Smooth muscle cell (in vitro differentiated cells): ENCODE results near the gene RAB36. TPM values are rescaled to one million over a fixed set of nuclear protein-coding genes. Genes with fewer than 3 reads are reported as not detected.

Experiments
- DNase-seq: peaks from one replicate; lab custom pipeline; 2025; ENCODE audit not compliant: unreplicated experiment; lab: John Stamatoyannopoulos, UW
- H2AFZ ChIP-seq: fragments of 200-600 bp; sonication (generic); 2 replicates; pipeline ENCODE4 v1.6.0; 2016; ENCODE audit warnings: antibody characterized with exemption, low read depth, mild to moderate bottlenecking
- H3F3A ChIP-seq: fragments of 200-600 bp; sonication (generic); 2 replicates; pipeline ENCODE4 v1.6.0; 2017; ENCODE audit warnings: antibody characterized with exemption, low read depth
- H3K27ac ChIP-seq: fragments of 200-600 bp; sonication (generic); 2 replicates; pipeline ENCODE4 v1.5.1; 2016; ENCODE audit warnings: low read depth, mild to moderate bottlenecking
- H3K27me3 ChIP-seq: fragments of 200-600 bp; sonication (generic); 2 replicates; pipeline ENCODE4 v1.6.1; 2016; ENCODE audit warnings: low read depth, mild to moderate bottlenecking
- H3K36me3 ChIP-seq: fragments of 200-600 bp; sonication (generic); 2 replicates; pipeline ENCODE4 v1.5.1; 2016; ENCODE audit warnings: low read depth
- H3K4me1 ChIP-seq: fragments of 200-600 bp; sonication (generic); 2 replicates; pipeline ENCODE4 v1.5.1; 2016; ENCODE audit warnings: low read depth
- H3K4me2 ChIP-seq: fragments of 200-600 bp; sonication (generic); 2 replicates; pipeline ENCODE4 v1.6.0; 2016; ENCODE audit warnings: mild to moderate bottlenecking
- H3K4me3 ChIP-seq: fragments of 200-600 bp; sonication (generic); 2 replicates; pipeline ENCODE4 v1.5.1; 2016; ENCODE audit warnings: mild to moderate bottlenecking
- H3K79me2 ChIP-seq: fragments of 200-600 bp; sonication (generic); 2 replicates; pipeline ENCODE4 v1.6.0; 2016; ENCODE audit warnings: low read depth, mild to moderate bottlenecking
- H3K9ac ChIP-seq: fragments of 200-600 bp; sonication (generic); 2 replicates; pipeline ENCODE4 v1.6.0; 2016; ENCODE audit warnings: low read depth
- H3K9me3 ChIP-seq: fragments of 200-600 bp; sonication (generic); replicated peaks from 2 replicates; pipeline ENCODE4 v1.5.1; 2016; ENCODE audit warnings: low read depth
- H4K20me1 ChIP-seq: fragments of 200-600 bp; sonication (generic); 2 replicates; pipeline ENCODE4 v1.6.0; 2016; ENCODE audit warnings: low read depth
- WGBS: methylation state at CpG from one replicate; pipeline ENCODE4 v1.1.7; 2016; ENCODE audit warnings: low lambda C conversion rate; 5-methylcytosine and 5-hydroxymethylcytosine counted together
- polyA plus RNA-seq: library from polyadenylated mRNA; unstranded; fragments of >200 nt; fragmentation: Nextera tagmentation; extraction: Ambion mirVana; gene quantifications from 2 replicates; pipeline ENCODE4 v1.2.1, GENCODE V29; 2016
- total RNA-seq: library from RNA; depleted of rRNA; stranded (reverse); fragments of >200 nt; gene quantifications from 2 replicates; pipeline ENCODE4 v1.2.3, GENCODE V29; 2014
- TF ChIP-seq, protein P1 (sequence below): fragments of 200-600 bp; sonication (generic); IDR thresholded peaks from 2 replicates; pipeline ENCODE4 v1.5.1; 2017; ENCODE audit warnings: borderline replicate concordance, mild to moderate bottlenecking, antibody characterized with exemption; ENCODE audit not compliant: insufficient read depth, poor library complexity, severe bottlenecking

The RAB36 gene
- total and polyA plus RNA-seq, 2 experiments from 2014 or later, result 1.9 to 2.0 TPM

DNA sequence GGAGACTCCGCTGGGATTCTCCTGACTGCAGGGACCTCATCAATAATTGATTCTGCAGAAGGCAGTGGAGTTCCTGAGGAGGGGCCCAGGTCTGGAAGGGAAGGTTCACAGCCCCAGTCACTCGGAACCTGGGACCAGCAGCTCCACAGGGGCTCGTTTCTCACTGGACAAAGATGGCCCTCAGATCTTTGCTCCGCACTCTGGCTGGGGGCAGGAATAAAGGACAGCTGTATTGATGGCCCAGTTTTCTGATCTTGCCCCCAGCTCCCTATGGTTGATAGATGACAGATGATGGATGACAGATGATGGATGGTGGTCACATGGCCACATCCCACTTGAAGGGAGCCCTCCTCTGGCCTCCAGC lies 23.7 kb downstream of the RAB36 start:
- H2AFZ ChIP-seq, result no peak overlapping the region
- no peak overlapping the region for H3K4me3 ChIP-seq
- no peaks in the 10 kb centered on the region for H3K36me3 ChIP-seq
- H3F3A ChIP-seq, result no peaks in the 10 kb centered on the region
- H3K4me2 ChIP-seq, result no peak overlapping the region
- H3K79me2 ChIP-seq, result no peaks in the 10 kb centered on the region
- no peak overlapping the region for H3K9ac ChIP-seq
- no peaks in the 10 kb centered on the region for H3K9me3 ChIP-seq
- H3K27ac ChIP-seq, result no peak overlapping the region
- peaks cover 6% of the 10 kb centered on the region for H3K4me1 ChIP-seq
- DNase-seq, result no peak
- TF ChIP-seq, protein P1, sequence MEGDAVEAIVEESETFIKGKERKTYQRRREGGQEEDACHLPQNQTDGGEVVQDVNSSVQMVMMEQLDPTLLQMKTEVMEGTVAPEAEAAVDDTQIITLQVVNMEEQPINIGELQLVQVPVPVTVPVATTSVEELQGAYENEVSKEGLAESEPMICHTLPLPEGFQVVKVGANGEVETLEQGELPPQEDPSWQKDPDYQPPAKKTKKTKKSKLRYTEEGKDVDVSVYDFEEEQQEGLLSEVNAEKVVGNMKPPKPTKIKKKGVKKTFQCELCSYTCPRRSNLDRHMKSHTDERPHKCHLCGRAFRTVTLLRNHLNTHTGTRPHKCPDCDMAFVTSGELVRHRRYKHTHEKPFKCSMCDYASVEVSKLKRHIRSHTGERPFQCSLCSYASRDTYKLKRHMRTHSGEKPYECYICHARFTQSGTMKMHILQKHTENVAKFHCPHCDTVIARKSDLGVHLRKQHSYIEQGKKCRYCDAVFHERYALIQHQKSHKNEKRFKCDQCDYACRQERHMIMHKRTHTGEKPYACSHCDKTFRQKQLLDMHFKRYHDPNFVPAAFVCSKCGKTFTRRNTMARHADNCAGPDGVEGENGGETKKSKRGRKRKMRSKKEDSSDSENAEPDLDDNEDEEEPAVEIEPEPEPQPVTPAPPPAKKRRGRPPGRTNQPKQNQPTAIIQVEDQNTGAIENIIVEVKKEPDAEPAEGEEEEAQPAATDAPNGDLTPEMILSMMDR, result no peak
- WGBS, result 92% methylated on average over 4 of the region's 4 CpGs
- H3K27me3 ChIP-seq, result no peaks in the 10 kb centered on the region
- H4K20me1 ChIP-seq, result no peaks in the 10 kb centered on the region

DNA sequence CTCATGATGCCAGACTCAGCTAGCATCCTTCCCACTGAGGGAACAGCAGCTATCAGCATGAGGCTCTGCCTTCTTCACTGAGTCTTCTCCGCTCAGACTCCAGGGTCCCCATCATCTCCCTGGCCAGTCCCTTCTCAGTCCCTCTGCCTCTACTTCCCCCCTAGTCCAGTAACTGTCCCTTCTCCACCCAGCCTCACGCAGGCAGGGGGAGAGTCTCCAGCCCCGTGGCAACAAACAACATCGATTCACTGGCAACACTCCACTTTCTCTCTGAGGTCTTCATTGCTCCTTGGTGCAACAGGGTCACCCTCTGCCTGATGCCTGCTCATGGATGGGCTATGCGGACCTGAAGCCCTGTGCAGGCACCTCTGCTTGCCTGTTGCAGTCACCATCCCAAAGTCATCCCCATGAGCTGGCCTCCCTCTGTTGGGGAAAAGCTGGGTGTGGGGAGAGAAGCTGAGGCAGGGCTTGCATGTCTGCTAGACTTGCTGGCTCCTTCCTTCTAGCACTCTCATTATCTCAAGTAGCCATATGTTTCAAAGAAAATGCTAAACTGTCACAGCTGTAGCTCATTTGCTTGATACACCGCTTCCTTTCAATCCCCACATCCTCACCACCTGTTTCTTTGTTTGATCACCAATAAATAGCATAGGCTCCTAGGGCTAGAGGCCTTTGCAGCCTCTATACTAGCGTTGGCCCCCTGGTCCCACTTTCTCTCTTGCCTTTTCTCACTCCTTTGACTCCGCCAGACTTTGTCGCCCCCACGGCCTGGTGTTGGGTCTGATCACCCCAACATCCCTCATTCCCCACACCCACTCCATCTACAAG lies 30.8 kb downstream of the RAB36 start:
- no peak overlapping the region for H2AFZ ChIP-seq
- DNase-seq, result no peak
- H3K27me3 ChIP-seq, result no peaks in the 10 kb centered on the region
- H4K20me1 ChIP-seq, result no peaks in the 10 kb centered on the region
- H3K9me3 ChIP-seq, result peaks cover 4% of the 10 kb centered on the region
- H3K4me1 ChIP-seq, result no peaks in the 10 kb centered on the region
- no peak overlapping the region for H3K27ac ChIP-seq
- H3K4me3 ChIP-seq, result no peak overlapping the region
- H3K79me2 ChIP-seq, result no peaks in the 10 kb centered on the region
- peaks cover 2% of the 10 kb centered on the region for H3F3A ChIP-seq
- WGBS, result 90% methylated on average over 10 of the region's 10 CpGs
- H3K36me3 ChIP-seq, result no peaks in the 10 kb centered on the region
- TF ChIP-seq, protein P1, result no peak
- H3K9ac ChIP-seq, result no peak overlapping the region
- H3K4me2 ChIP-seq, result no peak overlapping the region

DNA sequence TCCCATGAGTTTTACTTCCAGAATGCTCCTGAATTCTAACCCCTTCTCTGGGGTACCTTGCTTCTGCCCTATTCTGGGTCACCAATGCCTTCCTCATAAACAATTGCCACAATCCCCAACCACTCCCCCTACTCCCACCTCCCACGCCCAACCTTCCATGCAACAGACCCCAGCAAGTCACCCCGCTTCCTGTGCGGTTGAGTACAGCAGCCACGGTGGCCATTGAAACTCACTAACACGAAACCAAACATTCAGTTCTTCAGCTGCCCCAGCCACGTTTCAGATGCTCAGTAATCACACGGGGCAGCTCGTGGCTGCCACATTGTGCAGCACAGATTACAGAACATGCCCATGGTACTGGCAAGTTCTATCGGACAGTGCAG lies 31.4 kb downstream of the RAB36 start:
- no peak overlapping the region for H2AFZ ChIP-seq
- TF ChIP-seq, protein P1, result no peak
- no peak overlapping the region for H3K9ac ChIP-seq
- H4K20me1 ChIP-seq, result peaks cover 5% of the 10 kb centered on the region
- DNase-seq, result no peak
- peaks cover 4% of the 10 kb centered on the region for H3K79me2 ChIP-seq
- WGBS, result 86% methylated on average over 9 of the region's 9 CpGs
- H3K27me3 ChIP-seq, result no peaks in the 10 kb centered on the region
- no peak overlapping the region for H3K27ac ChIP-seq
- peaks cover 2% of the 10 kb centered on the region for H3F3A ChIP-seq
- no peaks in the 10 kb centered on the region for H3K4me1 ChIP-seq
- peaks cover 4% of the 10 kb centered on the region for H3K9me3 ChIP-seq
- no peak overlapping the region for H3K4me2 ChIP-seq
- no peak overlapping the region for H3K4me3 ChIP-seq
- no peaks in the 10 kb centered on the region for H3K36me3 ChIP-seq

DNA sequence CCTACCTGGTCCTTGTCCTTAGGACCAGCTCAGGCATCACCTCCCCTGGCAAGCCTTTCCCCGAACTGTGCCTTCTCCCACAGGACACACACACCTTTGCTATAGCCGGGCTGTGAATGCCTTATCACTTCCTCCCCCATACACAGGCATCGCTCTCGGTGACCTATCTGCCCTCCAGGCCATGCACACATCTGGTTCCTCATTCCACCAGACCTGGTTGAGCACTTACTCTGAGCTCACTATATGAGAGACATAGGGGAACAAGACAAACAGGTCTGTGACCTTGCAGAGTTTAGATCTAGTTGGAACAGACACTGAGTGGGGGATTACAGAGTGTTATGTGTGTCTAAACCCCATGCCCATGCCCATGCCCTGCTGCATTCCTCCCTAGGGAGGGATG lies 31.9 kb downstream of the RAB36 start:
- WGBS, result 92% methylated on average over 4 of the region's 4 CpGs
- H4K20me1 ChIP-seq, result peaks cover 10% of the 10 kb centered on the region

More for the DNA sequence above, 31.9 kb downstream of the RAB36 start:
- Histone ChIP-seq H3K4me2 (no peak overlapping the region), H3K27ac (no peak overlapping the region), H3K9me3 (peaks cover 4% of the 10 kb centered on the region), H3K4me1 (no peaks in the 10 kb centered on the region), H3K36me3 (no peaks in the 10 kb centered on the region), H3K79me2 (peaks cover 5% of the 10 kb centered on the region), H3K27me3 (no peaks in the 10 kb centered on the region), H2AFZ (no peak overlapping the region), H3K4me3 (no peak overlapping the region), H3K9ac (no peak overlapping the region), H3F3A (peaks cover 2% of the 10 kb centered on the region)
- DNase-seq, result no peak
- TF ChIP-seq, protein P1, result no peak
